SK-N-SH (cell line): Measurements from ENCODE around the gene STK25.

Experiments
- EZH2phosphoT487 ChIP-seq: fragments of 200-600 bp; sonication (generic); IDR thresholded peaks from 2 replicates; pipeline ENCODE4 v1.6.1; 2017; ENCODE audit warnings: low read depth, mixed run types, mild to moderate bottlenecking, antibody characterized with exemption, moderate library complexity, borderline replicate concordance
- TAF1 ChIP-seq: IDR thresholded peaks from 2 replicates; pipeline ENCODE4 v1.6.1; 2012; ENCODE audit warnings: low read depth, mild to moderate bottlenecking, low read length, moderate library complexity, borderline replicate concordance

DNA sequence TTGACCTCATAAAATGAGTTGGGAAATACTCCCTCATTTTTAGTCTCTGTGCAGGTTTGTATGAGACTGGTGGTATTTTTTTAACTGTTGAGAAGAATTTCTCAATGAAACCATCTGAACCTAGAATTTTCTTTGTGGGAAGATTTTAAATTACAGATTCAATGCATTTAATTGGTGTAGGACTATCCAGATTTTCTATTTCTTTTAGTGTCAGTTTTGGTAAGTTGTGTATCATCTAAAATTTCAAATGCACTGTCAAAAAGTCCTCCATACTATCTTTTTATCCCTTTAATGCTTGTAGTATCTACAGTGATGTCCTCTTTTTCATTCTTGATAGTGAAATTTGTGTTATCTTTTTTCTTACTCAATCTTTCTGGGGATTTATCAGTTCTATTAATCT is 48.4 kb upstream of the STK25 start:
- no peak for TF ChIP-seq TAF1
- no peak for TF ChIP-seq EZH2phosphoT487
